ENCODE data around the gene SLC66A2.
A peak's percentile ranks its signal among the peaks of the same experiment; 100 is the strongest.
"Not testable (repeated sequence)": the region's sequence is repeated elsewhere in the genome, so short reads cannot be mapped to it uniquely, and the experiment has no call there.

SLC66A2 gene

DNA sequence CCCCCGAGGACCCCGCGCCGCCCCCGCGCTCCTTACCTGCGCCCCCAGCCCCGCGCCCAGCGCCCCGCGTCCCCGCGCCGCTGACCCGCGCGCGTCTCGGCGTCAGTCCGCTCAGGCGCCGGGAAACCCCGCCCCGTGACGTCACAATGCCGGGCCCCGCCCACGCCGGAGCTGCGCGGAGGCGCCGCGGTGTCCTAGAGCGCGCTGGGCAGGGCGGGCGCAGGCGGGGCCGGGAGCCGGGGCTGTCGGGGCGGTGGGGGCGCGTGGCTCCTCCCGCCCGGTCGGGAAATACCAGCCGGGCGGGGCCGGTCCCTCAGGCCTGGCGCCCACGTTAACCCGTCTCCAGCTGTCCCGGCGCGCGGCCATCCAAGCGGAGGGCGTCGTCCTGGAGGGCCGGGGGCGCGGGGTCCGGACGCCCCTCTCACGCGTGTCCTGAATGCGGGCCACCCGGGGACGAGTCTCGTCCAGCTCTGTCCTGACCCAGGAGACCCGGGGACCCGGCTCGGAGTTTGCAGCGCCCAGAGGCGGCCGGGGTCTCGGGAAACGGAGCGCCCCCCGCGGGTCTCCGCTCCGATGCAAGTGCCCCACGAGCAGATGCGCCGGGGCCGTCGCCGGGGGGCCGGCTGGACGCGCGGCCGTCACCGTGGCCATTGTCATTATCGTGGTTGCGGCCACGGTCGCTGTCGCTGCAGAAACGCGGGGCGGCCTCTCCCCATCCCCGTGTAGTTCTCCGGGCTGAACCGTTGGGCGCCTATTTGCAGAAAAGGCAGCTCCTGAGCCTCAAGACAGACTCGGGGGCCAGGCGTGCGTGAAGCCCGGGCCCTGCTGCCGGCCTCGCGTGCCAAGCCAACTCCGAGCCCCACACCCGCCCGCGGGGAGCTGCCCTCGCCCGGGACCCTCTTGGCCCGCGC lies at the start of gene SLC66A2:
Gene SLC66A2 (minus strand): TSS at position 109 of the 911 bp plus-strand sequence. CDS start 727 bp downstream, outside the sequence.
- Histone ChIP-seq H3K27ac (peak within 1 kb of the TSS; percentile 63 to 84 (median 78)), H3K36me3 (peaks cover 16 to 25% (median 22%) of the 10 kb centered on the region in 11 experiments; a peak in 21 of 22 replicates), H3K9me3 (replicated peaks in 1 of 11) (no peaks in the 10 kb centered on the region), H3K27me3 (no peaks in the 10 kb centered on the region; a peak in 1 of 22 replicates), H3K9ac (peak within 1 kb of the TSS; percentile 82 to 93 (median 88)), H4K20me1 (peaks cover 18 to 45% (median 34%) of the 10 kb centered on the region in 11 experiments; a peak in 21 of 22 replicates), H3K4me2 (peak within 1 kb of the TSS; percentile 88 to 100 (median 99)), H3K4me3 (peak within 1 kb of the TSS; percentile 75 to 94 (median 86)), H3K4me1 (peaks cover 31 to 47% (median 39%) of the 10 kb centered on the region in 10 experiments)
- no peak for TF ChIP-seq Cebpa-rat (IDR thresholded peaks at IDR 0.05)

GRCh38 chr18:80000877-80001276 lies 49.4 kb upstream of the SLC66A2 start:
- Histone ChIP-seq H3K4me2 (no peak overlapping the region), H4K20me1 (no peaks in the 10 kb centered on the region), H3K4me1 (no peaks in the 10 kb centered on the region), H3K27ac (no peak overlapping the region), H3K4me3 (no peak overlapping the region), H3K27me3 (no peaks in the 10 kb centered on the region), H3K9ac (no peak overlapping the region), H3K36me3 (peaks cover 0 to 19% (median 9%) of the 10 kb centered on the region in 11 experiments; a peak in 9 of 22 replicates), H3K9me3 (replicated peaks in 1 of 11) (peaks cover 28 to 43% (median 38%) of the 10 kb centered on the region in 11 experiments)
- TF ChIP-seq Cebpa-rat (IDR thresholded peaks at IDR 0.05): no peak

DNA sequence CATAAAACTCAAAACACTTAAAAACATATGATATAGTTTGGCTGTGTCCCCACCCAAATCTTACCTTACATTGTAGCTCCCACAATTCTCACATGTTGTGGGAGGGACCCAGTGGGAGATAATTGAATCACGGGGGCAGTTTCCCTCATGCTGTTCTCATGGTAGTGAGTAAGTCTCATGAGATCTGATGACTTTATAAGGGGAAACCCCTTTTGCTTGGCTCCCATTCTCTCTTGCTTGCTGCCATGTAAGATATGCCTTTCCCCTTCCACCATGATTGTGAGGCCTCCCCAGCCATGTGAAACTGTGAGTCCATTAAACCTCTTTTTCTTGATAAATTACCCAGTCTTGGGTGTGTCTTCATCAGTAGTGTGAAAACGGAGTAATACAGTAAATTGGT lies 48.2 kb upstream of the SLC66A2 start:
- H3K4me1 ChIP-seq, H3K27ac ChIP-seq, H3K4me2 ChIP-seq, H3K4me3 ChIP-seq, H3K9ac ChIP-seq, H4K20me1 ChIP-seq, H3K27me3 ChIP-seq: not testable (repeated sequence)
- H3K9me3 ChIP-seq (replicated peaks in 1 of 11): peaks cover 28 to 43% (median 38%) of the 10 kb centered on the region in 11 experiments
- H3K36me3 ChIP-seq: peaks cover 0 to 19% (median 9%) of the 10 kb centered on the region in 11 experiments; a peak in 9 of 22 replicates

- Histone ChIP-seq H3K4me3 (no peak overlapping the region), H3K4me2 (no peak overlapping the region), H4K20me1 (peaks cover 11 to 17% (median 14%) of the 10 kb centered on the region in 11 experiments; a peak in 21 of 22 replicates), H3K27me3 (no peaks in the 10 kb centered on the region), H3K9me3 (replicated peaks in 1 of 11) (no peaks in the 10 kb centered on the region), H3K36me3 (peaks cover 0 to 4% (median 2%) of the 10 kb centered on the region in 11 experiments; a peak in 13 of 22 replicates), H3K4me1 (peaks cover 10 to 19% (median 17%) of the 10 kb centered on the region in 10 experiments), H3K9ac (peak overlapping the region in 1 of 11 experiments; percentile 17; a peak in 1 of 22 replicates), H3K27ac (no peak overlapping the region)
- no peak for TF ChIP-seq Cebpa-rat (IDR thresholded peaks at IDR 0.05)
Observed at GRCh38 chr18:79991494-79991893, 40.0 kb upstream of the SLC66A2 start.

- TF ChIP-seq Cebpa-rat (IDR thresholded peaks at IDR 0.05): no peak
- Histone ChIP-seq H3K4me3 (peak overlapping the region; percentile 69 to 94 (median 84)), H4K20me1 (peaks cover 35 to 41% (median 37%) of the 10 kb centered on the region in 11 experiments; a peak in 21 of 22 replicates), H3K36me3 (peaks cover 21 to 28% (median 26%) of the 10 kb centered on the region in 11 experiments), H3K9ac (peak overlapping the region; percentile 87 to 96 (median 94)), H3K27me3 (no peaks in the 10 kb centered on the region), H3K9me3 (replicated peaks in 1 of 11) (no peaks in the 10 kb centered on the region), H3K4me1 (peaks cover 21 to 43% (median 27%) of the 10 kb centered on the region in 10 experiments), H3K27ac (peak overlapping the region; percentile 85 to 95 (median 92)), H3K4me2 (peak overlapping the region; percentile 86 to 99 (median 92))
Observed at GRCh38 chr18:79989195-79989497, 37.7 kb upstream of the SLC66A2 start.

DNA sequence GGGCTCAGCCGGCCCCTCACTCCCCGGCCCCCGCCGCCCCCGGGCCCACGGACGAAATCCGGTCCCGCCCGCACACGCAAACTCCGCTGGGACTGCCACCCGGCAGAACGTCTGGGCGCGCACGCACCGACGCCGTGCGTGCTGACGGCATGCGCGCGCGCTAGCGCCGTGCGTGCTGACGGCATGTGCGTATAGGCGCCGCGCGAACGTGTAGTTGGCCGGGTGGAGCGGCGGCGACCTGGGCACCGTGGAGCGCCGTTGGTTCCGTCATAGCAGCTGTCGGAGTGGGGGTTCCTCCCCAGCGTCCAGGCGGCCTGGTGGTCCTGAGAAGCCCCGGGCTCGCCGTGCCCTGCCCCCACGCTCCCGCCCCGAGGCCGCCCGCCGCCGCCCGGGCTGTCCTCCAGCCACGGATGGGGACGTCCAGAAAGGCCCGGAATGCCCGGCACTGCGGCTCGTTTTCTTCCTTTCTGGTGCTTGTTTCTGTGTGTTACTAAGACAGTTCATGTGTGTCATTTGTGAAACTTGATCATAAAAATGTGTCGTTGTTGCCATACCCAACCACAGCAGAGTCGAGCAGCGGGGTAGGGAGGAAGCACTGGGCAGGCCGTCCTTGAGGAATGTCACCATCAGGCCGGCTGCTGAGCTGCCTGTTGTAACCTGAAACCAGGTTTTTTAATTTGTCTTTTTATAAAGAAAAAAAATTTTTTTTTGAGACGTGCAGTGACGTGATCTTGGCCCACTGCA lies 37.2 kb upstream of the SLC66A2 start, which contains the start of gene TXNL4A:
Gene TXNL4A (minus strand): TSS at position 113 of the 744 bp plus-strand sequence. CDS start 171 bp downstream, outside the sequence.
- TF ChIP-seq Cebpa-rat (IDR thresholded peaks at IDR 0.05): no peak
- Histone ChIP-seq H3K4me2 (peak within 1 kb of the TSS; percentile 88 to 99 (median 94)), H3K9me3 (replicated peaks in 1 of 11) (no peaks in the 10 kb centered on the region), H3K36me3 (peaks cover 21 to 33% (median 31%) of the 10 kb centered on the region in 11 experiments), H3K27ac (peak within 1 kb of the TSS; percentile 85 to 95 (median 92)), H3K4me1 (peaks cover 23 to 48% (median 27%) of the 10 kb centered on the region in 10 experiments), H4K20me1 (peaks cover 40 to 46% (median 43%) of the 10 kb centered on the region in 11 experiments; a peak in 21 of 22 replicates), H3K27me3 (no peaks in the 10 kb centered on the region), H3K4me3 (peak within 1 kb of the TSS; percentile 69 to 94 (median 84)), H3K9ac (peak within 1 kb of the TSS; percentile 87 to 96 (median 94))

DNA sequence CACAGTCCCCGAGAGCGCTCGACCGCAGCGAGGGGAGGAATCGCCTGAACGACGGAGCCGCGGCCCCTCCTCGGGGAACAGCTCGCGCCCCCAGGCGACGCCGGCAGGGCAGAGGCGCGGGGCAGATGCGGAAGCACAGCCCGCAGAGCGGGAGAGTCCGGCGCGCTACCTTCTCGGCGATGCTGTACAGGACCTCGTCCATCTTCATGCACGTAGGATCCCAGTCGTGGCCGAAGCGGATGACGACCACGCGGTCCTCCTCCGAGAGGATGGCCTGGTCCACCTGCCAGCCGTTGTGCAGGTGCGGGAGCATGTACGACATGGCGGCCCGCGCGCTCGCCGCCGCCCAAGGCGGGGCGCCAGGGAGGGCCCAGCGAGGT lies 36.6 kb upstream of the SLC66A2 start:
- H3K9me3 ChIP-seq (replicated peaks in 1 of 11): no peaks in the 10 kb centered on the region
- H3K9ac ChIP-seq: peak overlapping the region; percentile 87 to 96 (median 94)
- H3K36me3 ChIP-seq: peaks cover 21 to 38% (median 34%) of the 10 kb centered on the region in 11 experiments
- H3K27me3 ChIP-seq: no peaks in the 10 kb centered on the region
- H3K4me1 ChIP-seq: peaks cover 24 to 54% (median 32%) of the 10 kb centered on the region in 10 experiments
- H3K27ac ChIP-seq: peak overlapping the region; percentile 85 to 95 (median 92)
- no peak for TF ChIP-seq Cebpa-rat (IDR thresholded peaks at IDR 0.05)
- peak overlapping the region; percentile 78 to 99 (median 93) for H3K4me2 ChIP-seq
- H4K20me1 ChIP-seq: peaks cover 46 to 51% (median 48%) of the 10 kb centered on the region in 11 experiments
- peak overlapping the region; percentile 69 to 94 (median 84) for H3K4me3 ChIP-seq

- TF ChIP-seq Cebpa-rat (IDR thresholded peaks at IDR 0.05): no peak
- Histone ChIP-seq H3K4me2 (peak overlapping the region; percentile 78 to 99 (median 93)), H3K4me3 (peak overlapping the region; percentile 69 to 94 (median 84)), H3K4me1 (peaks cover 25 to 59% (median 37%) of the 10 kb centered on the region in 10 experiments), H3K9ac (peak overlapping the region; percentile 87 to 96 (median 94)), H4K20me1 (peaks cover 51 to 56% (median 53%) of the 10 kb centered on the region in 11 experiments), H3K27me3 (no peaks in the 10 kb centered on the region), H3K27ac (peak overlapping the region; percentile 85 to 95 (median 92)), H3K36me3 (peaks cover 21 to 43% (median 37%) of the 10 kb centered on the region in 11 experiments), H3K9me3 (replicated peaks in 1 of 11) (no peaks in the 10 kb centered on the region)
Observed at GRCh38 chr18:79987566-79987965, 36.1 kb upstream of the SLC66A2 start.

Measured in BLaER1 treated with 17β-estradiol and CSF1 and Interleukin-3, amounts not matched to agents 10 nM and 100 nM (cell line).